Measurements from ENCODE around the gene SAMM50.
"Not testable (repeated sequence)": the region's sequence is repeated elsewhere in the genome, so short reads cannot be mapped to it uniquely, and the experiment has no call there.

DNA sequence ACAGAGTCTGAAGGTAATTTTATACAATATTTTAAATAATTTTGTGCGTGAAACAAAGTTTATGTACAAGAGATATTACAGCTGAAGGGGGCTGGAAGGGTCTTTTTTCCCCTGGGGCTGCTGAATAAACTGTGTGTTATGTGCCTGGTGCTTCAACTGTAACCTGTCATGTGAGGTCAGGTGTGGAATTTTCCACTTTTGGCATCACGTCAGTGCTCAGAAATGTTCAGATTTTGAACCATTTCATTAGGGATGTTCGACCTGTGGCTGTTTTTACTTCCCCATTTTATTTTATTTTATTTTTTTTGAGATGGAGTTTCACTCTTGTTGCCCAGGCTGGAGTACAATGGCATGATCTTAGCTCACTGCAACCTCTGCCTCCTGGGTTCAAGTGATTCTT, 61.3 kb downstream of the SAMM50 start:
- TF ChIP-seq, protein P1, sequence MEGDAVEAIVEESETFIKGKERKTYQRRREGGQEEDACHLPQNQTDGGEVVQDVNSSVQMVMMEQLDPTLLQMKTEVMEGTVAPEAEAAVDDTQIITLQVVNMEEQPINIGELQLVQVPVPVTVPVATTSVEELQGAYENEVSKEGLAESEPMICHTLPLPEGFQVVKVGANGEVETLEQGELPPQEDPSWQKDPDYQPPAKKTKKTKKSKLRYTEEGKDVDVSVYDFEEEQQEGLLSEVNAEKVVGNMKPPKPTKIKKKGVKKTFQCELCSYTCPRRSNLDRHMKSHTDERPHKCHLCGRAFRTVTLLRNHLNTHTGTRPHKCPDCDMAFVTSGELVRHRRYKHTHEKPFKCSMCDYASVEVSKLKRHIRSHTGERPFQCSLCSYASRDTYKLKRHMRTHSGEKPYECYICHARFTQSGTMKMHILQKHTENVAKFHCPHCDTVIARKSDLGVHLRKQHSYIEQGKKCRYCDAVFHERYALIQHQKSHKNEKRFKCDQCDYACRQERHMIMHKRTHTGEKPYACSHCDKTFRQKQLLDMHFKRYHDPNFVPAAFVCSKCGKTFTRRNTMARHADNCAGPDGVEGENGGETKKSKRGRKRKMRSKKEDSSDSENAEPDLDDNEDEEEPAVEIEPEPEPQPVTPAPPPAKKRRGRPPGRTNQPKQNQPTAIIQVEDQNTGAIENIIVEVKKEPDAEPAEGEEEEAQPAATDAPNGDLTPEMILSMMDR (conservative IDR thresholded peaks at IDR 0.05; ENCODE audit: low read depth, low read length), result not testable (repeated sequence)
- TF ChIP-seq EZH2 (IDR thresholded peaks at IDR 0.05; ENCODE audit: borderline replicate concordance, low read depth, low read length, poor library complexity, severe bottlenecking), result not testable (repeated sequence)
